Esophagus squamous epithelium (tissue), 5 donors: Measurements from ENCODE around the gene MDFI. TPM values are rescaled to one million over a fixed set of nuclear protein-coding genes. Genes with fewer than 3 reads are reported as not detected.
"Not testable (repeated sequence)": the region's sequence is repeated elsewhere in the genome, so short reads cannot be mapped to it uniquely, and the experiment has no call there.

Experiments
- DNase-seq: peaks from one replicate; lab custom pipeline; 2025; lab: John Stamatoyannopoulos, UW
- H3K27ac ChIP-seq, 4 donors: fragments of 200-600 bp; sonication (generic); one replicate each; pipeline ENCODE4 v1.5.1; 2016 to 2019; ENCODE audit warnings: mild to moderate bottlenecking in 1 of 4
- H3K27me3 ChIP-seq, 4 donors: fragments of 200-600 bp; sonication (generic); 1 replicate in 3 of 4; 2 replicates in 1 of 4; pipeline versions ENCODE4 v1.5.1 to v1.6.0; 2017 to 2021; ENCODE audit warnings: antibody characterized with exemption in 1 of 4
- H3K36me3 ChIP-seq, 3 donors: fragments of 200-600 bp; sonication (generic); one replicate each; pipeline ENCODE4 v1.5.1; 2016 to 2019
- H3K4me1 ChIP-seq, 3 donors: fragments of 200-600 bp; sonication (generic); one replicate each; pipeline ENCODE4 v1.5.1; 2017 to 2019
- H3K4me3 ChIP-seq, 4 donors: fragments of 200-600 bp; sonication (generic); 1 replicate in 3 of 4; 2 replicates in 1 of 4; pipeline ENCODE4 v1.5.1; 2016 to 2019; ENCODE audit warnings: mild to moderate bottlenecking in 2 of 4, moderate library complexity in 1 of 4
- H3K9me3 ChIP-seq, 3 donors: fragments of 200-600 bp; sonication (generic); one replicate each; pipeline ENCODE4 v1.5.1; 2016 to 2019
- CTCF ChIP-seq, 6 experiments: fragments of 450-650 bp in 4 of 6; fragments of 200-600 bp in 2 of 6; sonication (generic) in 2 of 6; IDR thresholded peaks; one replicate each; pipeline ENCODE4 v1.5.1; 2016 to 2019; ENCODE audit warnings: antibody characterized with exemption in 6 of 6, mild to moderate bottlenecking in 4 of 6, moderate library complexity in 4 of 6
- POLR2A ChIP-seq, 4 donors: fragments of 450-650 bp; IDR thresholded peaks; one replicate each; pipeline ENCODE4 v1.6.1; 2017; ENCODE audit warnings: antibody characterized with exemption in 4 of 4, mild to moderate bottlenecking in 4 of 4, moderate library complexity in 3 of 4
- WGBS, 2 donors: methylation state at CpG; one replicate each; pipeline ENCODE4 v1.1.5; 2018; 5-methylcytosine and 5-hydroxymethylcytosine counted together
- intact Hi-C: fragments of 100-400 bp; cut with DNase I; formaldehyde crosslinking; loops from one replicate; pipeline ENCODE4 v1.15.0; 2022
- total RNA-seq, 4 donors: library from RNA; depleted of rRNA; stranded (reverse); fragments of >200 nt; gene quantifications; one replicate each; pipeline ENCODE4 v1.1.0, GENCODE V29; 2016
- donor health status: DM: yes; HTN: yes; CAD: no.

The MDFI gene
- total RNA-seq, 4 donors from 2014 or later: 50.5 to 105 (median 81.8) TPM

GRCh38 chr6:41607736-41608135 lies 30.5 kb upstream of the MDFI start:
- no peak for DNase-seq
- Histone ChIP-seq H3K27me3 (no peaks in the 10 kb centered on the region), H3K4me1 (peaks cover 5 to 14% (median 8%) of the 10 kb centered on the region in 3 donors), H3K27ac (no peak overlapping the region), H3K4me3 (no peak overlapping the region), H3K36me3 (no peaks in the 10 kb centered on the region), H3K9me3 (no peaks in the 10 kb centered on the region)
- intact Hi-C loops: loop anchor here (10.0 kb wide), 1 partner anchor 167 kb away; the partner anchor contains the start of gene FRS3
- 71 to 76% methylated on average over 2 to 4 of the region's 9 CpGs for WGBS, 2 donors
- no peak for TF ChIP-seq CTCF (IDR thresholded peaks at IDR 0.05)
- TF ChIP-seq POLR2A (IDR thresholded peaks at IDR 0.05): no peak

GRCh38 chr6:41608443-41609151 lies 29.7 kb upstream of the MDFI start:
- DNase-seq: no peak
- no peaks in the 10 kb centered on the region for H3K27me3 ChIP-seq
- no peak overlapping the region for H3K27ac ChIP-seq
- H3K36me3 ChIP-seq: no peaks in the 10 kb centered on the region
- TF ChIP-seq CTCF (IDR thresholded peaks at IDR 0.05) (no peak), POLR2A (IDR thresholded peaks at IDR 0.05) (no peak)
- no peak overlapping the region for H3K4me3 ChIP-seq
- H3K4me1 ChIP-seq: peaks cover 0 to 5% (median 0%) of the 10 kb centered on the region in 3 donors
- intact Hi-C loops: loop anchor here (10.0 kb wide), 1 partner anchor 166 kb away; the partner anchor contains the start of gene FRS3
- 77 to 82% methylated on average over 9 to 11 of the region's 11 CpGs for WGBS, 2 donors
- no peaks in the 10 kb centered on the region for H3K9me3 ChIP-seq

DNA sequence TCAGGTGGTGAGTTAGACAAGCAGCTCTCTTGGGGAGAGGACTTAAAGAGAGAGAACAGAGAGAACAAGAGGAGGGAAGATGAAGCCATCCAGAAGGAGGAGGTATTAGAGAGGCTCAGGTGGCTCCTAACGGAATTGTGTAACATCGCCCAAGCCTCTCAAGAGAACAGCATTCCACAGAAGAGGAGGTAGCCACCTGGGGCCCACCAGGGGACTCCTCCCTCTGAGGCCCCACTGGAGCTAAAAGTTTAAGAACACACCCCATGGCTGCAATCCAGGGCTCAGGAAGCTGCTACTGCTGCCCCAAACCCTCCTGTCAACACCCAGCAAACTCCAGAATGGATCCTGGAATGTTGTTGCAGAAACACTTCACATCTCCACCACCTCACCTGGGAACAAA lies 23.6 kb upstream of the MDFI start:
- Histone ChIP-seq H3K36me3 (no peaks in the 10 kb centered on the region), H3K27ac (no peak overlapping the region), H3K4me3 (no peak overlapping the region), H3K27me3 (no peaks in the 10 kb centered on the region), H3K9me3 (no peaks in the 10 kb centered on the region), H3K4me1 (peaks cover 0 to 5% (median 0%) of the 10 kb centered on the region in 3 donors)
- 83 to 94% methylated on average over 2 of the region's 2 CpGs for WGBS, 2 donors
- TF ChIP-seq POLR2A (IDR thresholded peaks at IDR 0.05) (no peak), CTCF (IDR thresholded peaks at IDR 0.05) (no peak)
- intact Hi-C loops: no loop called here
- DNase-seq: no peak

GRCh38 chr6:41615311-41615710 lies 23.0 kb upstream of the MDFI start:
- H3K4me1 ChIP-seq: peaks cover 0 to 5% (median 0%) of the 10 kb centered on the region in 3 donors
- intact Hi-C loops: no loop called here
- DNase-seq: no peak
- no peak overlapping the region for H3K4me3 ChIP-seq
- H3K9me3 ChIP-seq: no peaks in the 10 kb centered on the region
- H3K27ac ChIP-seq: no peak overlapping the region
- H3K36me3 ChIP-seq: no peaks in the 10 kb centered on the region
- 79% methylated on average over 5 to 6 of the region's 7 CpGs for WGBS, 2 donors
- TF ChIP-seq CTCF (IDR thresholded peaks at IDR 0.05) (no peak), POLR2A (IDR thresholded peaks at IDR 0.05) (no peak)
- H3K27me3 ChIP-seq: no peaks in the 10 kb centered on the region

DNA sequence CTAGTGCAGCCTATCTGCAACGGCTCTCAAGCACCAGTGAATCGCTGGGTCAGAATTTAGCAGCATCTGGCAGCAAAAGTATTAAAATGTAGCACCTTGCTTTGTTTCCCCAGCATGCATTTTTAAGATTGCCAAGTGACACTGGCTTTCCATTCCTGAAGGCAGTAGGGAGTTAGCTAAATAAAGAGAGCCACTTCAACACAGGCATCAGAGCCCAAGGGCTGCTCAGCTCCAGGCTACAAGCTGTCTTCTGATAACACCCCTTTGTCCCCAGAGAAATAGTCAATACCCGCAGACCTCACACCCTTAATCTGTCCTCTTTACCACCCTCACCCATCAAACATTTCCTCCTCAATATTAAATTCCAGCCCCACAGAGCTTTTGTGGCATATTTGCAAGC lies 19.7 kb upstream of the MDFI start:
- Histone ChIP-seq H3K27me3 (no peaks in the 10 kb centered on the region), H3K36me3 (no peaks in the 10 kb centered on the region), H3K4me3 (no peak overlapping the region), H3K4me1 (peaks cover 0 to 18% (median 15%) of the 10 kb centered on the region in 3 donors), H3K9me3 (no peaks in the 10 kb centered on the region), H3K27ac (no peak overlapping the region)
- TF ChIP-seq POLR2A (IDR thresholded peaks at IDR 0.05) (no peak), CTCF (IDR thresholded peaks at IDR 0.05) (no peak)
- DNase-seq: no peak
- 70 to 83% methylated on average over 3 of the region's 3 CpGs for WGBS, 2 donors
- intact Hi-C loops: no loop called here

DNA sequence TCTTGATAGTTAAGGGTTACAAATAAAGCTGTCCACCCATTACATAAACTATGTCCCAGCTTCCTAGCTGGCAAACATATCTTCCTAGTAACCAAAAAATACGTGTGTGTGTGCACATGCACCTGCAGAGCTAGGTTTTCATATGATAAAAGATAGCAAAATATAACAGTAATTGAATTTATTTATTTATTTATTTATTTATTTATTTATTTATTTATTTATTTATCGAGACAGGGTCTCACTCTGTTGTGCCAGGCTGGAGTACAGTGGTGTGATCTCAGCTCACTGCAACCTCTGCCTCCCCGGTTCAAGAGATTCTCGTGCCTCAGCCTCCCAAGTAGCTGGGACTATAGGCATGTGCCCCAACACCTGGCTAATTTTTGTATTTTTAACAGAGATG lies 19.1 kb upstream of the MDFI start:
- H3K9me3 ChIP-seq, H3K27ac ChIP-seq, H3K36me3 ChIP-seq, intact Hi-C loops, H3K4me3 ChIP-seq, DNase-seq, H3K27me3 ChIP-seq: not testable (repeated sequence)
- H3K4me1 ChIP-seq: peaks cover 0 to 21% (median 16%) of the 10 kb centered on the region in 3 donors
- 67 to 75% methylated on average over 4 of the region's 4 CpGs for WGBS, 2 donors
